Endodermal cell (in vitro differentiated cells): ENCODE data around the gene SMIM45.

Experiments used
- DNase-seq: peaks from one replicate; pipeline ENCODE4 v3.0.0-alpha.2; 2017
- H3K27ac ChIP-seq: 2 replicates; pipeline ENCODE4 v1.5.1; 2013; ENCODE audit warnings: mild to moderate bottlenecking, low read depth, low read length, moderate library complexity
- H3K27me3 ChIP-seq: 2 replicates; pipeline ENCODE4 v1.6.1; 2013; ENCODE audit warnings: mild to moderate bottlenecking, low read length, moderate library complexity; ENCODE audit not compliant: insufficient read depth, control insufficient read depth, poor library complexity, severe bottlenecking
- H3K36me3 ChIP-seq: 2 replicates; pipeline ENCODE4 v1.7.0; 2013; ENCODE audit warnings: mild to moderate bottlenecking, low read length, moderate library complexity; ENCODE audit not compliant: control insufficient read depth, insufficient read depth
- H3K4me1 ChIP-seq: one replicate; pipeline ENCODE4 v1.7.0; 2013; ENCODE audit warnings: low read length; ENCODE audit not compliant: control insufficient read depth, insufficient read depth
- H3K4me3 ChIP-seq: 2 replicates; pipeline ENCODE4 v1.5.1; 2013; ENCODE audit warnings: mild to moderate bottlenecking, low read length, moderate library complexity
- H3K9ac ChIP-seq: 2 replicates; pipeline ENCODE4 v1.6.1; 2013; ENCODE audit warnings: mild to moderate bottlenecking, low read length, moderate library complexity; ENCODE audit not compliant: poor library complexity, severe bottlenecking; ENCODE audit errors: extremely low read depth
- H3K9me3 ChIP-seq: 2 replicates; pipeline ENCODE4 v1.6.1; 2013; ENCODE audit warnings: mild to moderate bottlenecking, low read length, moderate library complexity; ENCODE audit not compliant: control insufficient read depth
- H3K27ac Mint-ChIP-seq: 2 replicates; pipeline ENCODE4 v1.8.0; 2020; ENCODE audit warnings: mixed read lengths
- H3K27me3 Mint-ChIP-seq: 2 replicates; pipeline ENCODE4 v1.8.0; 2021; ENCODE audit warnings: mild to moderate bottlenecking, mixed read lengths; ENCODE audit not compliant: insufficient read depth
- H3K36me3 Mint-ChIP-seq: 2 replicates; pipeline ENCODE4 v1.8.0; 2020; ENCODE audit warnings: low read depth, mixed read lengths
- H3K4me1 Mint-ChIP-seq: 2 replicates; pipeline ENCODE4 v1.8.0; 2020; ENCODE audit warnings: mixed read lengths
- H3K4me3 Mint-ChIP-seq: 2 replicates; pipeline ENCODE4 v1.8.0; 2020; ENCODE audit warnings: mild to moderate bottlenecking, moderate library complexity, mixed read lengths
- H3K9me3 Mint-ChIP-seq: 2 replicates; pipeline ENCODE4 v1.8.0; 2020; ENCODE audit warnings: mild to moderate bottlenecking, mixed read lengths
- WGBS, 2 experiments: methylation state at CpG; one replicate each; pipeline versions ENCODE4 v1.1.5 to v1.1.7; 2013; ENCODE audit warnings: missing lambda C conversion rate in 2 of 2, mixed read lengths in 1 of 2; ENCODE audit not compliant: insufficient coverage in 1 of 2, insufficient read length in 1 of 2; 5-methylcytosine and 5-hydroxymethylcytosine counted together
- TF ChIP-seq, protein P1 (sequence below): fragments of 200-600 bp; sonication (generic); conservative IDR thresholded peaks from 2 replicates; pipeline ENCODE4 v1.5.0; 2021; ENCODE audit warnings: antibody characterized with exemption, mild to moderate bottlenecking

SMIM45 gene

DNA sequence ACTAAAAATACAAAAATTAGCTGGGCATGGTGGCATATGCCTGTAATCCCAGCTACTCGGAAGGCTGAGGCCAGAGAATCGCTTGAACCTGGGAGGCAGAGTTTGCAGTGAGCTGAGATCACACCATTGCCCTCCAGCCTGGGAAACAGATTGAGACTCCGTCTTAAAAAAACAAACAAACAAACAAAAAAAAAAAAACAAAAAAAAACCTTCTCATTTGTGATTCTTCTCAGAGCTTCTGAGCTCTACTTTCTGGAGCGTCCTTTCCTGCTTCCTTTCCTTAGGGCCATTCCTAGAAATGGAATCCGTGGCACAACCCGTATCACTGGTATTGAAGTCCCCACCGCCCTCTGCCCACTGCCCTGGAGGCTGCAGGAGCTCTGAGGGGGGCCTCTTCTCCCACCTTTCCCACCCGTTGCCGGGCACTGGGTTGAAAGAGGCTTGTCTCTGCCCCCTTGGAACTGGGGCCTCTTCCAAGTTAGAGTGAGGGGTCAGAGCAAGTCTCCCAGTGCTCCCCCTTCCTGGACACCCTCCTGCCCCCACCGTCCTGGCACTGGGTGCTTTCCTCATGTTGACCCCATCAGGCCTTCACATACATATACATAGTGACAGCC is 35.1 kb upstream of the SMIM45 start:
- Histone ChIP-seq H3K4me1 (no peaks in the 10 kb centered on the region), H3K27me3 (peaks cover 80% of the 10 kb centered on the region), H3K9me3 (no peaks in the 10 kb centered on the region), H3K36me3 (no peaks in the 10 kb centered on the region), H3K27ac (no peak overlapping the region), H3K9ac (no peak overlapping the region), H3K4me3 (no peak overlapping the region)
- Mint-ChIP-seq H3K27me3 (peaks cover 76% of the 10 kb centered on the region), H3K9me3 (no peaks in the 10 kb centered on the region), H3K36me3 (no peaks in the 10 kb centered on the region), H3K4me3 (no peak overlapping the region), H3K4me1 (peaks cover 7% of the 10 kb centered on the region), H3K27ac (no peak overlapping the region)
- TF ChIP-seq, protein P1, sequence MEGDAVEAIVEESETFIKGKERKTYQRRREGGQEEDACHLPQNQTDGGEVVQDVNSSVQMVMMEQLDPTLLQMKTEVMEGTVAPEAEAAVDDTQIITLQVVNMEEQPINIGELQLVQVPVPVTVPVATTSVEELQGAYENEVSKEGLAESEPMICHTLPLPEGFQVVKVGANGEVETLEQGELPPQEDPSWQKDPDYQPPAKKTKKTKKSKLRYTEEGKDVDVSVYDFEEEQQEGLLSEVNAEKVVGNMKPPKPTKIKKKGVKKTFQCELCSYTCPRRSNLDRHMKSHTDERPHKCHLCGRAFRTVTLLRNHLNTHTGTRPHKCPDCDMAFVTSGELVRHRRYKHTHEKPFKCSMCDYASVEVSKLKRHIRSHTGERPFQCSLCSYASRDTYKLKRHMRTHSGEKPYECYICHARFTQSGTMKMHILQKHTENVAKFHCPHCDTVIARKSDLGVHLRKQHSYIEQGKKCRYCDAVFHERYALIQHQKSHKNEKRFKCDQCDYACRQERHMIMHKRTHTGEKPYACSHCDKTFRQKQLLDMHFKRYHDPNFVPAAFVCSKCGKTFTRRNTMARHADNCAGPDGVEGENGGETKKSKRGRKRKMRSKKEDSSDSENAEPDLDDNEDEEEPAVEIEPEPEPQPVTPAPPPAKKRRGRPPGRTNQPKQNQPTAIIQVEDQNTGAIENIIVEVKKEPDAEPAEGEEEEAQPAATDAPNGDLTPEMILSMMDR: no peak
- no peak for DNase-seq
- 59 to 71% methylated on average over 6 to 10 of the region's 10 CpGs for WGBS, 2 experiments

DNA sequence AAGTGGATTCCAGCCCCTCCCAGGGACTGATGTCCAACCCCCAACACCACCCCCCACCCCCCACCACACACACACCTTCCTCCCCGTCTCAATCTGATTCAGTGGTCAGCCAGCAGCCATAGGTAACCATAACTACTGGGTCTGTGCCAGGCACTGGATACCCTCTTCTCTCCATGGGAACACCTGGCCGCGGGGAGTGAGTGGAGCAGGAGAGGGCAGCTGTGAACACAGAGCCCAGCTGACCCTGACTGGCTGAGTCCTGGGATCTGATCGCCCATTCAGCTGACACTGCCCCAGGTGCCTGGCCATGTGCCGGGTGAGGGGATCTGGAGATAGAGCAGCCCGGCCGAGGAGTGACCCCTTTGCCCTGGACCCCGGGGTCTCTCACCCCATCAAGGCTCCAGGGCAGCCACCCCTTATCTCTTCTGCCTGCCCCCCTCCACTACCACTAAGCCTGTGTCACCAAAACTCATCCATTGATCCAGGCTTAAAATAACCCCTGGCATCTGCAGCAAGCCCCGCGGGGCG is 34.5 kb upstream of the SMIM45 start:
- Histone ChIP-seq H3K9me3 (no peaks in the 10 kb centered on the region), H3K4me1 (no peaks in the 10 kb centered on the region), H3K4me3 (no peak overlapping the region), H3K27ac (no peak overlapping the region), H3K9ac (no peak overlapping the region), H3K27me3 (peaks cover 74% of the 10 kb centered on the region), H3K36me3 (no peaks in the 10 kb centered on the region)
- H3K4me3 Mint-ChIP-seq: no peak overlapping the region
- WGBS, 2 experiments: 84 to 94% methylated on average over 3 to 11 of the region's 11 CpGs
- H3K4me1 Mint-ChIP-seq: peaks cover 7% of the 10 kb centered on the region
- TF ChIP-seq, protein P1: no peak
- H3K36me3 Mint-ChIP-seq: no peaks in the 10 kb centered on the region
- DNase-seq: no peak
- H3K9me3 Mint-ChIP-seq: no peaks in the 10 kb centered on the region
- peaks cover 76% of the 10 kb centered on the region for H3K27me3 Mint-ChIP-seq
- no peak overlapping the region for H3K27ac Mint-ChIP-seq

DNA sequence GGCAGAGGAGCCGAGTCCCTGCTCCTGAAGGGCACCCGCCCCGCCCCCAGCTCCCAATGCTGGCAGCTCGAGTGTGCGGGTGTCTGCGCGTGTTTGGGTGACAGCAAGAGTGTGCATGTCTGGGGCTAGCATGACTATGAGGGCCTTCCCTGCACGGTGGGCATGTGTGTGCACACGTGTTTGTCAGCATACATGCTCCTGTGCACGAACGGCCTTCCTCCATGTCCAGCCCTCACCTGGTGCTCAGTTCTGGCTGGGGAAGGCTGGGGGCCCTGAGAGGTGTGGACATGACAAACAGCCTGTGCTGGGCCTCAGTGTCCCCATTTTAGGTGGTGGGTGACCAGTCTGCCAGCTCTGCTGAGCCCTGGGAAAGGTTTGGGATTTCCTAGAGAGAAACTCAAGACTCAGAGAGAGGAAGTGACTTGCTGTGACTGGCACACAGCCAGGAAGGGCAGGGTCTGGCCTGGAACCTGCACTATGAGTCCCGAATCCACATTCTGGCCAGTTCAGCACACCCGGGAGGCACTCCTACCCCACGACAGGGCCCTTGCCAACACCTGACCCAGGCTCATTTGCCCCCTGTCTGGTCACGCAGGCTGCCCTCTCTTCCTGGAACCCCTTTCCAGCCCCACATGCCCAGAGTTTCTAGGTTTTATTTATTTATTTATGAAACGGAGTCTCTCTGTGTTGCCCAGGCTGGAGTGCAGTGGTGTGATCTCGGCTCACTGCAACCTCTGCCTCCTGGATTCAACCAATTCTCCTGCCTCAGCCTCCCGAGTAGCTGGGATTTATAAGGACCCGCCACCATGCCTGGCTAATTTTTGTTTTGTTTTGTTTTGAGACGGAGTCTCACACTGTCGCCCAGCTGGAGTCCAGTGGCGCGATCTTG is 33.8 kb upstream of the SMIM45 start:
- H3K27me3 ChIP-seq: peaks cover 70% of the 10 kb centered on the region
- peak overlapping the region; percentile 43 for H3K4me3 Mint-ChIP-seq
- H3K36me3 ChIP-seq: no peaks in the 10 kb centered on the region
- H3K9ac ChIP-seq: no peak overlapping the region
- H3K27ac Mint-ChIP-seq: no peak overlapping the region
- peaks cover 7% of the 10 kb centered on the region for H3K4me1 Mint-ChIP-seq
- no peaks in the 10 kb centered on the region for H3K9me3 ChIP-seq
- no peaks in the 10 kb centered on the region for H3K36me3 Mint-ChIP-seq
- no peak for DNase-seq
- no peaks in the 10 kb centered on the region for H3K9me3 Mint-ChIP-seq
- H3K4me3 ChIP-seq: no peak overlapping the region
- peaks cover 73% of the 10 kb centered on the region for H3K27me3 Mint-ChIP-seq
- WGBS, 2 experiments: 92 to 93% methylated on average over 19 to 23 of the region's 23 CpGs
- H3K27ac ChIP-seq: no peak overlapping the region
- TF ChIP-seq, protein P1: no peak
- no peaks in the 10 kb centered on the region for H3K4me1 ChIP-seq
